ENCODE measurements around the gene VPS37B.
"Not testable (repeated sequence)": the region's sequence is repeated elsewhere in the genome, so short reads cannot be mapped to it uniquely, and the experiment has no call there.

The VPS37B gene

GRCh38 chr12:122894193-122895121 lies 1.5 kb downstream of the VPS37B start:
- no peak for DNase-seq (ENCODE audit: low spot score)
- TF ChIP-seq CTCF (IDR thresholded peaks at IDR 0.05), result no peak
- peak overlapping the region; percentile 80 to 82 for H3K27ac ChIP-seq
- H3K4me3 ChIP-seq, result peak overlapping the region; percentile 81

GRCh38 chr12:122893208-122894153 lies 2.4 kb downstream of the VPS37B start:
- H3K4me3 ChIP-seq, result peak overlapping the region; percentile 81
- no peak for DNase-seq (ENCODE audit: low spot score)
- no peak for TF ChIP-seq CTCF (IDR thresholded peaks at IDR 0.05)
- peak overlapping the region; percentile 80 to 82 for H3K27ac ChIP-seq

GRCh38 chr12:122892724-122893123 lies 3.2 kb downstream of the VPS37B start:
- peak overlapping the region; percentile 30 to 73 for H3K27ac ChIP-seq
- not testable (repeated sequence) for DNase-seq (ENCODE audit: low spot score)
- peak overlapping the region; percentile 3 for H3K4me3 ChIP-seq

GRCh38 chr12:122891661-122892525 lies 4.0 kb downstream of the VPS37B start:
- DNase-seq (ENCODE audit: low spot score), result no peak
- Histone ChIP-seq H3K27ac (peak overlapping the region; percentile 63 to 73), H3K4me3 (peak overlapping the region; percentile 52)
- TF ChIP-seq CTCF (IDR thresholded peaks at IDR 0.05), result no peak

GRCh38 chr12:122889761-122890520 lies 6.0 kb downstream of the VPS37B start:
- Histone ChIP-seq H3K27ac (no peak overlapping the region), H3K4me3 (no peak overlapping the region)
- no peak for TF ChIP-seq CTCF (IDR thresholded peaks at IDR 0.05)
- DNase-seq (ENCODE audit: low spot score), result no peak

GRCh38 chr12:122888232-122888752 lies 7.6 kb downstream of the VPS37B start:
- H3K4me3 ChIP-seq, result peak overlapping the region; percentile 55
- peak overlapping the region; percentile 50 to 70 for H3K27ac ChIP-seq
- TF ChIP-seq CTCF (IDR thresholded peaks at IDR 0.05), result no peak
- DNase-seq (ENCODE audit: low spot score), result no peak
